NB4 (cell line): ENCODE measurements around the gene NKX6-1.

Experiments
- MYC ChIP-seq: IDR thresholded peaks from 2 replicates; pipeline ENCODE4 v1.6.1; 2011; ENCODE audit warnings: low read depth, low read length
- POLR2A ChIP-seq: IDR thresholded peaks from 2 replicates; pipeline ENCODE4 v1.6.1; 2011; ENCODE audit warnings: mild to moderate bottlenecking; ENCODE audit not compliant: insufficient read length; ENCODE audit errors: extremely low read depth
- TF ChIP-seq, protein P1 (sequence below): IDR thresholded peaks from one replicate; pipeline ENCODE4 v1.5.1; 2012; ENCODE audit warnings: low read depth, low read length
- TF ChIP-seq, protein P2 (sequence below): IDR thresholded peaks from 2 replicates; pipeline ENCODE4 v1.6.1; 2011; ENCODE audit warnings: low read depth, low read length

DNA sequence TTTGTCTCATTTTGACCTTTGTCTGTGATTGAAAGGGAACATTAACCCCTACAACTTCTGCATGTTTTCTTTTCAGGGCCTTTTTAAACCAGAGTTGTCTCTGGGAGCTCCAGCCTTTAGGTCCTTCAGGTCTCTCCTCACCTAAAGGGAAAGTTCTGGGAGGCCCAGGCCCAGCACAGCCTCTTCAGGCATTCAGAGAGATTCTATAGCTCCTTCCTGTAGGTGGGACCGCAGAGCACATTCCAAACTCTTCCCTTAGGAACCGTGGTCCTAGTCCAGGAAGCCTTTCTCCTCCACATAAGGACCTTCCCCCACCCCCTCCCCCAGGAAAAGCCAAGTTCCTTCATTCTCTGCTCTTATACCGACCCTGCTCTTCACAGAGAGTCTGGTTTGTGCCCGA lies 14.9 kb downstream of the NKX6-1 start:
- TF ChIP-seq, protein P1, sequence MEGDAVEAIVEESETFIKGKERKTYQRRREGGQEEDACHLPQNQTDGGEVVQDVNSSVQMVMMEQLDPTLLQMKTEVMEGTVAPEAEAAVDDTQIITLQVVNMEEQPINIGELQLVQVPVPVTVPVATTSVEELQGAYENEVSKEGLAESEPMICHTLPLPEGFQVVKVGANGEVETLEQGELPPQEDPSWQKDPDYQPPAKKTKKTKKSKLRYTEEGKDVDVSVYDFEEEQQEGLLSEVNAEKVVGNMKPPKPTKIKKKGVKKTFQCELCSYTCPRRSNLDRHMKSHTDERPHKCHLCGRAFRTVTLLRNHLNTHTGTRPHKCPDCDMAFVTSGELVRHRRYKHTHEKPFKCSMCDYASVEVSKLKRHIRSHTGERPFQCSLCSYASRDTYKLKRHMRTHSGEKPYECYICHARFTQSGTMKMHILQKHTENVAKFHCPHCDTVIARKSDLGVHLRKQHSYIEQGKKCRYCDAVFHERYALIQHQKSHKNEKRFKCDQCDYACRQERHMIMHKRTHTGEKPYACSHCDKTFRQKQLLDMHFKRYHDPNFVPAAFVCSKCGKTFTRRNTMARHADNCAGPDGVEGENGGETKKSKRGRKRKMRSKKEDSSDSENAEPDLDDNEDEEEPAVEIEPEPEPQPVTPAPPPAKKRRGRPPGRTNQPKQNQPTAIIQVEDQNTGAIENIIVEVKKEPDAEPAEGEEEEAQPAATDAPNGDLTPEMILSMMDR = no peak
- TF ChIP-seq, protein P2, sequence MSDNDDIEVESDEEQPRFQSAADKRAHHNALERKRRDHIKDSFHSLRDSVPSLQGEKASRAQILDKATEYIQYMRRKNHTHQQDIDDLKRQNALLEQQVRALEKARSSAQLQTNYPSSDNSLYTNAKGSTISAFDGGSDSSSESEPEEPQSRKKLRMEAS = no peak
- no peak for TF ChIP-seq POLR2A
- TF ChIP-seq MYC = no peak
